ENCODE measurements around the gene GRM2. TPM values are rescaled to one million over a fixed set of nuclear protein-coding genes. Genes with fewer than 3 reads are reported as not detected.

Gene GRM2
- total RNA-seq, 1 experiment from 2014 or later, result 0.13 TPM

DNA sequence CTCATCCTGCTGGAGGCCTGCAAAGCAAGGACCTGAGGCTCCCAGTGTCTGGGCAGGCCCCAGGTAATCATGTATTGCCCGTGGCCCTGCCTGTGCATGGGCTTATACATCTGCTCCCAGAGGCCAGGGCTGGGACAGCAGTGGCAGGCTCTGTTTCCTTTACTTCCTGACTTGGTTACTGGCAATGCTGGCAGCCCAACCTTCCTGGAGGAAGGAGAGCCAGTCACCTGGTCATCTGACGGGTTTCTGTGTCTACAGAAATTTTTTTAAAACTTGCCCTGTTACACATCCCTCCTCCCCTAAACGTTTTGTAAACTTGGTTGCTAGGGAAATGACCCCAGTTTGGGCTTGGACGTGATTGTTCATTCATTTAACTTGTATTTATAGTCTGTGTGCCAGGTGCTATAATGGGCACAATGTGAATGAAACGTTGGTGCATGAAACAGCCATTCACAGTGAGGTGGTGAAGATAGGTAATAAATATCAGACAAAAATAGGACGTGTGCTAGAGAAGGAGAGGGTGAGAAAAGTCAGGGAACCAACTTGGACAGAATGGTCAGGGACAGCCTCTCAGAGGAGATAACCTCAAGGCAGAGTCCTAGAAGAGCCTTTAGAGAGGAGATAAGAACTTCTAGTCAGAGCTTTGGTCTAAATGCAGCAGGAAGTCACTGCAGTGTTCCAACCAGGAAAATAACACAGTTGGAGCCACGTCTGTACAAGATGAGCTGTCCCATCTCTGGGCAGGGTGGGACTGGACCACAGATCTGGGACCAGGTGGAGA is 21.7 kb upstream of the GRM2 start:
- H3K36me3 ChIP-seq (ENCODE audit: low read depth), result no peaks in the 10 kb centered on the region
- intact Hi-C loops (cut with micrococcal nuclease; ENCODE audit: unreplicated experiment), result loop anchor here (5.0 kb wide), 1 partner anchor 48 kb away; no protein-coding TSS in a partner anchor
- POLR2A ChIA-PET (ENCODE audit: unreplicated experiment), result interaction anchor here (0.6 kb wide), 1 partner anchor 300 kb away, joined by 4 read pairs; the partner anchor contains the start of gene MANF

DNA sequence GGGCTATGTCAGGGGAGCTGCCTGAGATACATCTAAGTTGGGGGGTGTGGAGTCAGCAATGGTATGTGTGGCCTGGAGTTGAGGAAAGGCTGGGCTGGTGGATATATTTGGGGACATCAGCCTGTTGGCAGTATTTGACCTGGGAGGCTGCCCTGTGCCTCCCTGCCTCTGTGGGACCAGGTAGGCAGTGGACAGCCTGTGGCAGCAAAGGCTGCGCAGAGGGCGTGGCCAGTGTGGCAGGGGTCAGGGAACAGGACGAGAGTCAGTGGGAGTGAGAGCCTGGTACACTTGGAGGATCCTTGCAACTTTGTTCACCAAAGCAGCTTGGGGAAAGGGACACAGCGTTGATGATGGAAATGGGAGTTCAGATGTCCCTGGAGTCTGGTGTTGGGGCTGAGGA is 20.8 kb upstream of the GRM2 start:
- Histone ChIP-seq H3K27me3 (ENCODE audit: insufficient read depth, low read depth) (no peaks in the 10 kb centered on the region), H3K36me3 (ENCODE audit: low read depth) (no peaks in the 10 kb centered on the region), H2AFZ (no peak overlapping the region), H3K9me2 (ENCODE audit: insufficient read depth) (no peaks in the 10 kb centered on the region), H3K4me3 (no peak overlapping the region), H3K27ac (no peak overlapping the region), H3K79me2 (ENCODE audit: low read depth) (no peaks in the 10 kb centered on the region), H3K9me3 (ENCODE audit: insufficient read depth, low read depth) (no peaks in the 10 kb centered on the region), H3F3A (ENCODE audit: insufficient read depth, low read depth) (no peaks in the 10 kb centered on the region), H3K4me1 (replicated peaks; ENCODE audit: insufficient read depth) (no peaks in the 10 kb centered on the region), H4K20me1 (ENCODE audit: insufficient read depth) (peaks cover 5% of the 10 kb centered on the region; the same call in 1 of the 2 replicates), H3K4me2 (no peak overlapping the region)
- ChIA-PET CTCF (no interaction called here), POLR2A (ENCODE audit: unreplicated experiment) (interaction anchor here (0.6 kb wide), 1 partner anchor 301 kb away, joined by 4 read pairs; the partner anchor contains the start of gene MANF)
- TF ChIP-seq, protein P1, sequence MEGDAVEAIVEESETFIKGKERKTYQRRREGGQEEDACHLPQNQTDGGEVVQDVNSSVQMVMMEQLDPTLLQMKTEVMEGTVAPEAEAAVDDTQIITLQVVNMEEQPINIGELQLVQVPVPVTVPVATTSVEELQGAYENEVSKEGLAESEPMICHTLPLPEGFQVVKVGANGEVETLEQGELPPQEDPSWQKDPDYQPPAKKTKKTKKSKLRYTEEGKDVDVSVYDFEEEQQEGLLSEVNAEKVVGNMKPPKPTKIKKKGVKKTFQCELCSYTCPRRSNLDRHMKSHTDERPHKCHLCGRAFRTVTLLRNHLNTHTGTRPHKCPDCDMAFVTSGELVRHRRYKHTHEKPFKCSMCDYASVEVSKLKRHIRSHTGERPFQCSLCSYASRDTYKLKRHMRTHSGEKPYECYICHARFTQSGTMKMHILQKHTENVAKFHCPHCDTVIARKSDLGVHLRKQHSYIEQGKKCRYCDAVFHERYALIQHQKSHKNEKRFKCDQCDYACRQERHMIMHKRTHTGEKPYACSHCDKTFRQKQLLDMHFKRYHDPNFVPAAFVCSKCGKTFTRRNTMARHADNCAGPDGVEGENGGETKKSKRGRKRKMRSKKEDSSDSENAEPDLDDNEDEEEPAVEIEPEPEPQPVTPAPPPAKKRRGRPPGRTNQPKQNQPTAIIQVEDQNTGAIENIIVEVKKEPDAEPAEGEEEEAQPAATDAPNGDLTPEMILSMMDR (conservative IDR thresholded peaks at IDR 0.05), result no peak
- TF ChIP-seq EZH2 (IDR thresholded peaks at IDR 0.05; ENCODE audit: low read depth), result no peak
- BruUV-seq (replicated peaks), result no TSS peak
- intact Hi-C loops (cut with micrococcal nuclease; ENCODE audit: unreplicated experiment), result no loop called here
- no peak for DNase-seq

More for the DNA sequence above, 21.7 kb upstream of the GRM2 start:
- Histone ChIP-seq H3K4me2 (no peak overlapping the region), H3K79me2 (ENCODE audit: low read depth) (no peaks in the 10 kb centered on the region), H2AFZ (no peak overlapping the region), H3K4me3 (no peak overlapping the region), H4K20me1 (ENCODE audit: insufficient read depth) (peaks cover 5% of the 10 kb centered on the region; the same call in 1 of the 2 replicates), H3K27me3 (ENCODE audit: insufficient read depth, low read depth) (no peaks in the 10 kb centered on the region), H3F3A (ENCODE audit: insufficient read depth, low read depth) (no peaks in the 10 kb centered on the region), H3K4me1 (replicated peaks; ENCODE audit: insufficient read depth) (no peaks in the 10 kb centered on the region), H3K9me2 (ENCODE audit: insufficient read depth) (no peaks in the 10 kb centered on the region), H3K9me3 (ENCODE audit: insufficient read depth, low read depth) (no peaks in the 10 kb centered on the region), H3K27ac (no peak overlapping the region)
- no peak for DNase-seq
- BruUV-seq (replicated peaks), result no TSS peak
- TF ChIP-seq, protein P1 (conservative IDR thresholded peaks at IDR 0.05), result no peak
- CTCF ChIA-PET, result no interaction called here

DNA sequence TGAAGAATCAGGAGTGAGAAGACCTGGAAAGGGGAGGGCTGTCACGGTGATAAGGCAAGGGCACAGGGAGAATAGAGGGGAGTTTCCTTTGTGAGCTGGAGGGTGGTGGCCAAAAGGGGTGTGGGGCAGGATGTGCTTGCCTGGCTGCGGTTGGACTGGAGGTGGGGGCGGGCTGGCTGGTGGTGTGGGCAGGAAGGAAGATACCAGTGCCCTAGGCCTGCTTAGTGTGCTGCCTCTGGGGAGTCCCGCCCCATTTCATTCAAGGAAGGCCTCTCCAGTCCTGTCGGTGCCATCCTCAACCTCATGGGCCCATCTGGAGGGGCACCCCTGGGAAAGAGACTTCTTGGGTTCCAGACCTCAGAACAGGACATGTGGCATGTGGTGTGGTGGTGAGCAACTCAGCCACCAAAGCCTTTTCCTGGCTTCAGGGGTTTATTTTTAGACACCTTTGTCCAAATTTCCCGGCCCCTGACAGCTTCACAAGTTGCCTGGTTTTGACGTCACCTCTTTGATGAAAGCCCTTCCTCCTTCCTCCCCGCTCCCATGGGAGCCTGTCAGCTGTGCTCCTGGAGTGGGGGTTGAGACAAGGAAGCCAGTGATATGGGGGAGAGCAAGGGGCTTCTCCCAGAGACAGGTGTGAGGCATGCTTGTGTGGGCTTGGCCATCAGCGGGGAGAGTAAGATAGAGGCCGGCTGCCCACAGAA is 20.2 kb upstream of the GRM2 start:
- no peaks in the 10 kb centered on the region for H3K27me3 ChIP-seq (ENCODE audit: insufficient read depth, low read depth)
- H4K20me1 ChIP-seq (ENCODE audit: insufficient read depth), result peaks cover 5% of the 10 kb centered on the region; the same call in 1 of the 2 replicates
- H3K4me3 ChIP-seq, result no peak overlapping the region
- no peaks in the 10 kb centered on the region for H3K36me3 ChIP-seq (ENCODE audit: low read depth)
- BruUV-seq (replicated peaks), result no TSS peak
- no peak overlapping the region for H3K27ac ChIP-seq
- no peaks in the 10 kb centered on the region for H3K79me2 ChIP-seq (ENCODE audit: low read depth)
- POLR2A ChIA-PET (ENCODE audit: unreplicated experiment), result no interaction called here
- H3K4me2 ChIP-seq, result no peak overlapping the region
- H3K9me2 ChIP-seq (ENCODE audit: insufficient read depth), result no peaks in the 10 kb centered on the region
- CTCF ChIA-PET, result no interaction called here
- DNase-seq, result no peak
- H3F3A ChIP-seq (ENCODE audit: insufficient read depth, low read depth), result no peaks in the 10 kb centered on the region
- no peak for TF ChIP-seq EZH2 (IDR thresholded peaks at IDR 0.05; ENCODE audit: low read depth)
- TF ChIP-seq, protein P1 (conservative IDR thresholded peaks at IDR 0.05), result no peak
- intact Hi-C loops (cut with micrococcal nuclease; ENCODE audit: unreplicated experiment), result no loop called here
- H3K4me1 ChIP-seq (replicated peaks; ENCODE audit: insufficient read depth), result no peaks in the 10 kb centered on the region
- H2AFZ ChIP-seq, result no peak overlapping the region
- no peaks in the 10 kb centered on the region for H3K9me3 ChIP-seq (ENCODE audit: insufficient read depth, low read depth)

All from PC-9 (cell line).